GM19438 (cell line): ENCODE results near the gene HLF.

Experiments
- ATAC-seq: cut with Tn5 transposase; IDR thresholded peaks from one replicate; pipeline ENCODE4 v1.9.1; 2021; ENCODE audit warnings: low read depth; ENCODE audit not compliant: unreplicated experiment

Gene HLF

DNA sequence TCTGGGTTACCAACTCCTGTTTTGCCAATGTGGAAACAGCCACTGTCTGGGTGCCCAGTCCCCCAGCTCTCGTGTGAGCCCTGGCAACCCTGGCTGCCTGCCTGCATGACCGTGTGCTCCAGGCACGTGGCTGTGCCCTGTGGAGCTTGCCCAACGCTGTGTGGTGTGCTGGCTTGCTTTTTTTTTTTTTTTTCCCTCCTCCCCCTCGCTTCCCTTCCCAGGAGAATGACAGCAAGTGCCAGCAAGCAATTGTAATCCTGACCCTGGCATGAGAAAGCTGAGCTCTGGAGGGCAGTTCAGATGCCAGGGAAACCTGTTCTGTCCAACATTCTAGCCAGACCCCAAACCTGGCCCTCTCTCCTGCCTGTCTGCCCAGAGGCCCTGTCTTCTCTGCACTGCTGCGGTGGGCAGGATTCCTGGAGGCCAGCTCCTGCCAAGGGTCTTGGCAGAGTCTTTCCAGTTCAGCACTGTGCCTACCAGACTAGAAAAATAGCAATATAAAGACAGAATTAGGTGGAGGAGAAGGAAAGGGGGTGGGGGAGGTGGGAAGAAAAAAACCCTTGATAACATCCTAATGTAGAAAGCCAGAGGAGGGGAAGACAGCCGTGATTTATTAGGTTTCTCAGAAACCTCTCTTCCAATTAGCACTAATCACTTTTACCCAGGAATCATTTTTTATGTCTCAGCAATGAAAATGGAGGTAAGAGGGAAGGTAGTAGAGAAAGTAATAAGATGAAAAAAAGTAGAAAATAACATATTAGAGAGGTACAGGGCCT lies 9.0 kb downstream of the HLF start:
- ATAC-seq = no peak

DNA sequence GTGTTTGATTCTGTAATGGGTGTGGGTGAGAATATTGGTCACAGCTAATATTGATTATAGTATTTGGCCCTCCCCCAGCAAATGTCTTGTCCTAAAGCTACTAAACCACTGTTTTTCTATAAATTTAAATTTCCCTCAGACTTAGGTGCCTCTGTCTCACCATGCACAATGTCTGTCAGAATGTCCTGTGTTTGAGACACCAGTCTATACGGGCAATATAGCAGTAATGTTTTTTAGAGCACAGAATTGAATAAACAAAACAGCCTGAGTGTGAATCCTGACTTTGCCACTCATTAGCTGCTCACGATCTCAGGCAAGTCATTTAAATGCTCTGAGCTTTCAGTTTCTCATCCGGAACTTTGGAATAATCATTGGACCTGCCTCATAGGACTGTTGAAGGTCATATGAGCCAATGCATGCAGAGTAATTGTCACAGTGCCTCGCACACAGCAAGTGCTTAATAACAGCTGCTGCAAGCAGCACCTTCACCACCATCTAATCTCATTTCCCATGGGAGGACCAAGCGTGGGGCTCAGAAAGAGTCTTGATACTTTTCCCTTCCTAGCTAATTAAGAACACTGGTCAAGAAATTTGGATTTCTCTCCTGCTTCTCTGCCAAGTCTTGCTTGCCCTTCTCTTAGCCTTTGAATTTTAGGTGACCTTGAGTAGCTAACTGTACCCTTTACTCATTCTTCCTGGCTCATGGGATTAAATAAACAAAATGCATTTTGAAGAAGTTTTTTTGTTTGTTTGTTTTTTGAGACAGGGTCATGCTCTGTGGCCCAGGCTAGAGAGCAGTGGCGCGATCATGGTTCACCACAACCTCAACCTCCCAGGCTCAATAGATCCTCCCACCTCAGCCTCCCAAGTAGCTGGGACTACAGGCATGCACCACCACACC lies 9.8 kb downstream of the HLF start:
- no peak for ATAC-seq

DNA sequence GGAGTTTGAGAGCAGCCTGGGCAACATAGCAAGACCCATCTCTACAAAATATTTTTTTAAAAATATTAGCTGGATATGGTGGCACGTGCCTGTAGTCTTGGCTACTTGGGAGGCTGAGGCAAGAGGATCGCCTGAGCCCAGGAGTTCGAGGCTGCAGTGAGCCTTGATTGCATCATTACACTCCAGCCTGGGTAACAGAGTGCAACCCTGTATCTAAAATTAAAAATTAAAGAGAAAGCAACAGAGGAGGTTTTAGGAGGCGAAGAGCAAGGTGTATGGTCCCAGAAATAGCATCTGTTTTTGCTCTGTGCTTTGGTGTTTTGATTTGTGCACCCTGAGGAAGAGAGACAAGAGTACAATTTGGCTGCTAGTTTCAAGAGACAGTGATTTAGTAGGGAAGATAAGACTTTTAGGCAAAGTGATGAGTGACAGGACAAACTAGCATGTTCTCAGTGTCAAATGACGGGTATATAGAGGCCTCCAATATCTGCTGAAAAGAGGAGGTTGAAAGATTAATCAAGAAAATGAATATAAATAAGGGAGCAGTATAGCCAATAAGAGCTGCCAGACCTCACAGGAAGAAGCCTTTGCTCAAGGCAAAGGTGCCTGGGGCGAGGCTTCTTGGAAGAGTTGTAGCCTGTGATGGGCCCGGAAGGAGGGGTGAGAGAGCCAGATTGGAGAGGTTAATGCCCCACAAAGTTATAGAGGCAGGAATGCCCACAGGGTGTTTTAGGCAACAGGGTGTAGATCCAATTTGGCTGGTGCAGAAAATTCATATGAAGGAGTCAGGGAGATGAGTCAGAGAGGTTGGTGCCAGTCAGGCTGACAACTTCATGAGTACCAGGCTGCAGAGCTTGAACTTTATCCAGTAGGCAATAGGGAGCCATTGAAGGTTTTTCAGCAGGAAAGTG lies 11.4 kb downstream of the HLF start:
- ATAC-seq = no peak

GRCh38 chr17:55278173-55278961 lies 13.6 kb downstream of the HLF start:
- ATAC-seq = no peak

DNA sequence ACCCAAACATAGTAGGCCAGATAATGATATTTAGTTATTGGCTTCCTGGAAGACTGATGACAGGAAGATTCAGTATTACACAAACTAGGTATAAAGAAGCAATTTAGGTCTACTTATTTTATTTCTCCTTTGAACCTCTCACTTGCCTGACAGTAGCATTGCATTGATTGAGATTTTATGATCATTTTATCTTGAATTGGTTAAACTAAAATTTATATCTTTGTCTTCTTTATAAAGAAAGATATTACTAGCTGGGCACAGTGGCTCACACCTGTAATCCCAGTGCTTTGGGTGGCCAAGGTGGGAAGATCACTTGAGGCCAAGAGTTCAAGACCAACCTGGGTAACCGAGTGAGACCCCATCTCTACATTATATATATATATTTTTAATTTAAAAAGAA lies 14.4 kb downstream of the HLF start:
- no peak for ATAC-seq

DNA sequence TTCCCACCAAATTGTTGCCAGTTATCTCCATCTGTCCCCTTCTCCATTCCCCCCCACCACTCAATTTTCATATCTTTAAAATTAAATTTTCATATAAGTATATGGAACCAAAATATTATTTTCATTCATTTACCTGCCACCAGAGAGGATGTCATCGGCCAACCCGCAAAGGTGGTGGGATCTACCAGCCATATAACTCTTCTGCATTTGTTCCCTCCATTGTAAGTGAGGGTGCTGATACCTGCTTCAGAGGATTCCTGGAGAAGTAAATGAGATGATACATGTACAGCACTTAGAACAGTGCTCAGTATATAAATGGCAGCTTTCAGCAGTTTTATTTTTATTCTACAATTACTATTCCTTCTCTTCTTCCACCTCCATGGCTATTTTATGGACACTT lies 15.0 kb downstream of the HLF start:
- ATAC-seq = no peak

DNA sequence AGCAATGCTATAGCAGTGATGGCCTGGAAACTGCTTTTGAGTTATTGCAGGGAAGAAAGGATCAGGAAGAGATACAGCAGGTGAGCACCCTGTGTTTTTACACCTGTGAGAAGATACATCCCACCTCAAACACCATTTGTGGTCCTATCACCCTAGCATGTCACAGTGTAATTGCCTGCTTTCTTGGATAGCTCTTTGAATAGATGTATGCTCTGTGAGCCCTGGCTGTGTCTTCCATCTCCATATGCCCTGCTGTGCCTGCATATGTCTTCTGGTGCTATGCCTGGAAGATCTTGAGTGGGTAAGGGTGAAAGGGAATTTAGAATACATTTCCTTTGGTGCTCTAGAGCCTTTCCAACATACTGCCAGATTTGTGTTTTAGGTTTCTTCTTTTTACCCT lies 15.5 kb downstream of the HLF start:
- ATAC-seq = no peak

DNA sequence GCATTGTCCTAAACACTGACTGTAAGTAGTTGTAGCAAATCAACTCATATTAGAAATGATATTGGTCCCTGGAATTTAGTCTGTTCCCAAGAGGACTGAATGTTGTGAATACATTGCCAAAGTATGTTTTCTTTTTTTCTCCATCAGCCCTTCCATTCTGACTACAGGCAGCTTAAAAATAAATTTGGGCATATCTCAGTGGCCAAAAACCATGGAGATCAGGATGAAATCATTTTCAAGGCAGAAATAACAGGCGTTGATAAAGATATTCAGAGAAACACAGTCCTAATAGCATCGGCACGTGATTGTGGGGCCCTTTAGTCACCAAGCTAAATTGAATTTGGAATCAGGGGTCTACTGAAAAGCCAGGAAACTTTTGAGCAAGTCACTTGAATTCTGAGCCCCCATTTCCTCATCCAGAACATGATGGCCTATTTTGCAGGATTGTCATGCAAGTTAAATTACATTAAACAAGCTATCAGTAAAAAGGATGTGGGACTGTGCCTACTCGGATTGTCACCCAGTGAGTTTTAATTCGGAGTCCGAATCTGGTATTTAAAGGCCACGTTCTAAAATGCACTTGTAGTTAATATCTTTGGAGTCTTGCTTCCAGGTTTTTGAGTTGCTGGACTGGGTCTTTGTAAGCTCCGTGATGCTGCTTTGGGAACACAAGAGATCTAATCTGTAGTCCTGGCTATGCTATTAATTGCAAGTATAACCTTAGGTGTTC lies 17.1 kb downstream of the HLF start:
- ATAC-seq = no peak

GRCh38 chr17:55282379-55282702 lies 17.6 kb downstream of the HLF start:
- no peak for ATAC-seq

- no peak for ATAC-seq
Observed at GRCh38 chr17:55282741-55283140, 18.0 kb downstream of the HLF start.

GRCh38 chr17:55283256-55283965 lies 18.7 kb downstream of the HLF start:
- ATAC-seq = no peak

DNA sequence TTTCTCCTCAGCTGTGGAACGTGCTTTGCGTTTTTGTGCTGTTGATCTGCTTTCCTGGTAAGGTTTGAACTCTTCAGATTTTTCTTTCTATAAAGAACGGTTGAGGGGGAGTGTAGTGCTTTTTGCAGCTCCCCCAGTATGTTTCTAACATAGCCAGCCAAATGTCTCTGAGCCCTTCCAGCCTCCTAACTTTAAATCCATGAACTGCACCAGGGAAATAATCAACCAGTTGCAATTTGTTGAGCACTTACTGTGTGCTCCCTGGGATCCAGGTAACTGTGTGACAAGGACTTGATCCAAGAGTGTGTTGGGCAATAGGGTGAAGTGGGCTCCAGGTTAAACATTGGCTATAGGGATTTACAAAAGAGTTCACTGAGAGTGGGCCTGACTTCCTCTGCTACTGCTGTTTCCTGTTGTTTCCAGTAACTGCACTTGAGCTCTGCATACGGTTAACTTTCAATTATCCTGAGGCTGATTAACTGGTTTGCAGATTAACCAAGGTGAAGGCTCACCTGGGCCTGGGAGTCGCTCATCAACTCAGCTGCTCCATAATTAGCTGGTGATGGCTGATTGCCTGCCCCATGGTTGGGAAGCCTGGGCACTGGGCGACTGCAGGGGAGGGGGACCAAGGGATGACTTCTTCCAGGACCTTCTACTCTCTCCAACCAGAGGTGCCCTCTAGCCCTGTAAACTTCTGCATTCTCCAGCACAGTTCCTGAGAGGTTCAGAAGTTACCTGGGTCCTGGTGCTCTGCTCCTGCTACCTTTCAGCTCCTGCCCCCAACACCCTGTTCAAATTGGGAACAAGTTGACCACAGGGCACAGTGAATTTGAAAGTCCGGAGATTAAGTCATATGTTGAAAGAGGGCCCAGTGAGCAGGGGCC lies 19.5 kb downstream of the HLF start:
- peak; percentile 52 for ATAC-seq

- no peak for ATAC-seq
Observed at GRCh38 chr17:55284944-55285339, 20.2 kb downstream of the HLF start.

DNA sequence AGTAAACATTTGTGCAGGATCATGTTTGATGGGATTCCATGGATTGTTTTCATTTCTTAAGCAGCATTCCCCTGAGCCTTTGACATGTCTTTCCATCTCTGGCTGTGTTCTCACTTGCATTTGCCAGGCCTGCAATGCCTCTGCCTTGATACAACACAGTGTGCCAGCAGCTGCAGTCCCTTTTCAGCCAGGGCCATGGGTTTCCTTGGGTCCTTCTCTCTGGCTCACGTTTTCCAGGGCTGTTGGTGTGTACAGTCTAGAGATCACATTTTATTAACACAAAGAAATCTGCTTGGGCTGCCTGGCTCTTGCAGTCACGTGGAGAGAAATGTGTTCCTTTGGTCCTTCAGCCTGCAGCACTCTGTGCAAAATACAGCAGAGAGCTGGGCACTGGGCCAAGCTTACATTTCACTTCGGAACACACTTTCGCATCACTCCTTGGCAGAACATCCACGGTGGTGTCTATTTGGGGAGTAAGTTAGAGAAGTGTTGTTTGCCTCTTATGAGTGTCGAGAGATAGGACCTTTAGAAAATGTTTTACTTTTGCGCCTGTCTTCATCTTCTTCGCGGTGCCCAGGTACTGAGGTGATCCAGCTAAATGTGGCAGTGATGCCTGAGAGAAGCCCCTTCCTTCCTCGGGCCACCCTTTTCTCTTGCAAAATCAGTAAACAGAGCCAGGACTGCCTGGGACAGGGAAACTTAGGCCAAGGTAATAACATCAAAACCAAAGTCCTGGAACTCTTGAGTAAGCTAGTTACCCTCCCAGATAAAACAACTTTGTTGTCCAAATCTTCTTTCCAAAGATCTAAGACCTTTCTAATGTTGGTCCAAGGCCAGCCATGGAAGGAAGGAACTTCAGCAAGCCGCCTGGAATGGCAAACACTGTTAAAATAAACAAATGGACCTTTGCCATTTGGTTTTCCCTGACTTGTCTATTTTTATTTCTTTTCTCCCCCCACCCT lies 20.9 kb downstream of the HLF start:
- ATAC-seq = no peak

DNA sequence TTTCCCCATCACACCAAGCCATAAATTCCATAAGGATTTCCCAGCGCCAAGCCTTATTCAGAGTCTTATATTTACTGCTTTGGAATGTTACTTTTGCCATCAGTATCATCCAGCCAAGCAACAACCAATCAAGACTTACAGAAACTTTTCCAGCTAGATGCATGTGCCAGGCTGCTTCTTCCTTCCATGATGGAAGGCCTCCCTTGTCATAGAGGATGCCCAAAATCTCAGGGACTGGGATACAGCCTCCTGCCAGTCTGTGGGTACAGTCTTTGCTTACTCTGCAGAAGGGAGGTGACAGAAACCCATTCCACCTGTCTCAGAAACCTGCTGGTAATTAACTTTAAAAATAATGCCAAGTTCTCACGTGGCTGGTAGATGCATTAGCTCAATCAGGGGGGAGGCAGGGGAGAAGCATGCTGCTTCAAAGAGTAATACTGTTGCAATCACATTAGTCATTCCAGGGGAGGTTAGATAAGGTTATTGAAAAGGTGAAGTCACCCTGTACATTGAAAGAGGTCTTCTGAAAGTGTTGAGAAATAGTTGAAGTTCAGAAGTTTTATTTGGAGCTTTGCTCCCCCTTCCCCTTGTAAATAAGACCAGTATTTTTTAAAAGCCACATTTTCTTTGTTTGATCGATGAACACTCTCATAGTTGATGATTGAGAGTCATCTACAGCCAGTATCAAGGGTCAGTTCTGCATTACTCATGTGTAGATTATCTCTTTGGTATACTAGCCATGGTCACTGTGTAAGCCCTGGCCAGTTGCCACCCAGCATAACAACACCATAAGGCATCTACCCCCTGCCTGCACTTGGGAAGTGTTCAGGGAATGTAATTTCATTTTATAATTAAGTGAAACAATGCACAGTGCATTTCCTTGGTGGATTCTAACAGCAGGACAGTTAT lies 22.2 kb downstream of the HLF start:
- ATAC-seq = no peak
